Neutrophil (primary cell): Measurements from ENCODE around the gene JUND.
A peak's percentile ranks its signal among the peaks of the same experiment; 100 is the strongest.

Experiments
- H3K27ac ChIP-seq: fragments of 200-600 bp; sonication (generic); 2 replicates; pipeline ENCODE4 v1.5.1; 2016; ENCODE audit warnings: mild to moderate bottlenecking, moderate library complexity
- H3K27me3 ChIP-seq: fragments of 200-600 bp; sonication (generic); 2 replicates; pipeline ENCODE4 v1.6.0; 2016; ENCODE audit warnings: mild to moderate bottlenecking
- H3K36me3 ChIP-seq: fragments of 200-600 bp; sonication (generic); 2 replicates; pipeline ENCODE4 v1.5.1; 2017
- H3K4me1 ChIP-seq, 2 experiments: fragments of 200-600 bp in 1 of 2; sonication (generic) in 1 of 2; 1 replicate in 1 of 2; 2 replicates in 1 of 2; pipeline versions ENCODE4 v1.5.1 to v1.6.1; 2013 to 2016; ENCODE audit warnings: low read depth in 1 of 2, low read length in 1 of 2, mild to moderate bottlenecking in 1 of 2, moderate library complexity in 1 of 2; ENCODE audit not compliant: control insufficient read depth in 1 of 2, insufficient read depth in 1 of 2
- H3K4me3 ChIP-seq, 2 experiments: fragments of 200-600 bp in 1 of 2; sonication (generic) in 1 of 2; 1 replicate in 1 of 2; 2 replicates in 1 of 2; pipeline ENCODE4 v1.5.1; 2013 to 2016; ENCODE audit warnings: low read depth in 1 of 2, low read length in 1 of 2, mild to moderate bottlenecking in 1 of 2, moderate library complexity in 1 of 2
- H3K9me3 ChIP-seq: fragments of 200-600 bp; sonication (generic); 2 replicates; pipeline ENCODE4 v1.5.1; 2016
- TF ChIP-seq, protein P1 (sequence below): fragments of 200-600 bp; sonication (generic); IDR thresholded peaks from 2 replicates; pipeline ENCODE4 v1.5.1; 2016; ENCODE audit warnings: antibody characterized with exemption

The JUND gene

DNA sequence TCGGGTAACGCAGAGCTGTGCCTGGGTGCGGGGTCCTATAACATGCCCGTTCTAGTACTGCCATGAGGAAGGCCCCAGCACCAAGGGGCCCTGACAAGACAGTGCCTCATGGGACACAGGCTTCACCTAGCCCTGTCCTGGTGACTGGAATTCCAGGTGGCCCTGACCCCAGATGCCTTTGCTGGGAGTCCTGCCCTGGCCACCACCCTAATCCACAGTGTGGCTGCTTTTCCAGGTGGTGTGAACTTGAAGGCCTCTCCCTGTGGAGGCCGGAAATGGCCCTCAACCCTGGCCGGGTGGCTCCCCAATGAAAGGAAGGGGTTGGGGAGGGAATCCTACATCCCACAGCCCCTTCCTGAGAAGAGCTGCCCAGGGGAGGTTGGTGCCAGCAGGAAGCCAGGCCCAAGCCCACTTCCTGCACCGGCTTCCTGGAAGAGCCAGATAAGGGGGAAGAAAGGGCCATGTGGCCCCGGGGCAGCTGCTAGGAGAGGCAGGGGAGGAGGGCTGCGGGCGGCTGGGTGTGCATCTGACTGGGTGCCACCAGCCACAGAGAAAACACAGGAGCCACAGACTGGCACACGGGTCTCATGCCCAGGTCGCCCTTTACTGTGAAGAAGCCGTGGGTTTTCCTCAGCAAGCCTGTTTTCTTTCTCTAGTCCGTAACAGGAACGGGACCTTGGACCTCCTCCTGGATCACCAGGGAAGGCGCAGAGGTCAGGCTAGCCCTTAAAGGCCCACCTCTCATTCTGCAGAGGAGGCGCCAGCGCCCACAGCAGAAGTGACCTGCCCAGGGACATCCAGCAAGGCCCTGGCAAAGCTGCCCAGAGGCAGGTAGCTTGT, 36.8 kb upstream of the JUND start:
- no peaks in the 10 kb centered on the region for H3K9me3 ChIP-seq
- no peaks in the 10 kb centered on the region for H3K36me3 ChIP-seq
- H3K27me3 ChIP-seq: no peaks in the 10 kb centered on the region
- peaks cover 49% of the 10 kb centered on the region in 2 experiments for H3K4me1 ChIP-seq
- TF ChIP-seq, protein P1, sequence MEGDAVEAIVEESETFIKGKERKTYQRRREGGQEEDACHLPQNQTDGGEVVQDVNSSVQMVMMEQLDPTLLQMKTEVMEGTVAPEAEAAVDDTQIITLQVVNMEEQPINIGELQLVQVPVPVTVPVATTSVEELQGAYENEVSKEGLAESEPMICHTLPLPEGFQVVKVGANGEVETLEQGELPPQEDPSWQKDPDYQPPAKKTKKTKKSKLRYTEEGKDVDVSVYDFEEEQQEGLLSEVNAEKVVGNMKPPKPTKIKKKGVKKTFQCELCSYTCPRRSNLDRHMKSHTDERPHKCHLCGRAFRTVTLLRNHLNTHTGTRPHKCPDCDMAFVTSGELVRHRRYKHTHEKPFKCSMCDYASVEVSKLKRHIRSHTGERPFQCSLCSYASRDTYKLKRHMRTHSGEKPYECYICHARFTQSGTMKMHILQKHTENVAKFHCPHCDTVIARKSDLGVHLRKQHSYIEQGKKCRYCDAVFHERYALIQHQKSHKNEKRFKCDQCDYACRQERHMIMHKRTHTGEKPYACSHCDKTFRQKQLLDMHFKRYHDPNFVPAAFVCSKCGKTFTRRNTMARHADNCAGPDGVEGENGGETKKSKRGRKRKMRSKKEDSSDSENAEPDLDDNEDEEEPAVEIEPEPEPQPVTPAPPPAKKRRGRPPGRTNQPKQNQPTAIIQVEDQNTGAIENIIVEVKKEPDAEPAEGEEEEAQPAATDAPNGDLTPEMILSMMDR: no peak
- peak overlapping the region; percentile 81 for H3K27ac ChIP-seq
- H3K4me3 ChIP-seq: peak overlapping the region; percentile 6 to 38

DNA sequence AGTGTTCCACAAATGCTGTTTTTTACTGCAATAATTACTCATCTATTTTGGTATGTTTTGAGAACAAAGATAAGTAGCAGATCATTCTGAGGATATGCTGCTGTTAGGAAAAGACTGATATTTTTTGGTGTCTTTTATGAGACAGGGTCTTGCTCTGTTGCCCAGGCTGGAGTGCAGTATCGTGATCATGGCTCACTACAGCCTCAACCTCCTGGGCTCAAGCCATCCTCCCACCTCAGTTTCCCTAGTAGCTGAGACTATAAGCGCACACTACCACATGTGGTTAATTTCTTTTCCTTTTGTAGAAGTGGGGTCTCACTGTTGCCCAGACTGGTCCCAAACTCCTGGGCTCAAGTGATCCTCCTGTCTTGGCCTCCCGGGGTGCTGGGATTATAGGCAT, 32.0 kb upstream of the JUND start:
- Histone ChIP-seq H3K4me3 (no peak overlapping the region), H3K36me3 (peaks cover 17% of the 10 kb centered on the region), H3K9me3 (no peaks in the 10 kb centered on the region), H3K27me3 (no peaks in the 10 kb centered on the region), H3K27ac (no peak overlapping the region), H3K4me1 (peaks cover 10 to 17% of the 10 kb centered on the region in 2 experiments)
- TF ChIP-seq, protein P1: no peak

DNA sequence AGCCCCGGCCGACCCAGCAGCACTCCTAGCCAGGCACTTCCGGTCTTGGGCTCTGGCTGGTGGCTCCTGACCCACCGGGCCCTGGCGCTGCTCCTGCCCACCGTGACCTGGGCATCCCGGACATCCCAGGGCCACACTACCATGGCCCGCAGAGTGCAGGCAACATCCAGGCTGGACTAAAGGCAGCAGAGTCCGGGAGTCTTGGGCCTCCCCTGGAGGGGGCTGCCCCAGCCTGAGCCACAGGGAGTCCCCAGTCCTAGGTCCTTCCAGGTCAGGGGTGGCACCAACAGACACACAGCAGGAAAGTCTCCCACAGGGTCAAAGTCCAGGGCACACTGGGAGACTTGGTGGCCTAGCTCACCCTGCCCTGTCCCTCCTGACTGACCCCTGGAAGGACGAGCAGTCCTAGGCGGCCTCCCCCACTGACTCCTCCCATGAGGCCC, 30.7 kb upstream of the JUND start:
- Histone ChIP-seq H3K36me3 (peaks cover 17% of the 10 kb centered on the region), H3K9me3 (no peaks in the 10 kb centered on the region), H3K27me3 (no peaks in the 10 kb centered on the region), H3K4me1 (peaks cover 0 to 4% of the 10 kb centered on the region in 2 experiments), H3K4me3 (no peak overlapping the region), H3K27ac (no peak overlapping the region)
- TF ChIP-seq, protein P1: no peak

DNA sequence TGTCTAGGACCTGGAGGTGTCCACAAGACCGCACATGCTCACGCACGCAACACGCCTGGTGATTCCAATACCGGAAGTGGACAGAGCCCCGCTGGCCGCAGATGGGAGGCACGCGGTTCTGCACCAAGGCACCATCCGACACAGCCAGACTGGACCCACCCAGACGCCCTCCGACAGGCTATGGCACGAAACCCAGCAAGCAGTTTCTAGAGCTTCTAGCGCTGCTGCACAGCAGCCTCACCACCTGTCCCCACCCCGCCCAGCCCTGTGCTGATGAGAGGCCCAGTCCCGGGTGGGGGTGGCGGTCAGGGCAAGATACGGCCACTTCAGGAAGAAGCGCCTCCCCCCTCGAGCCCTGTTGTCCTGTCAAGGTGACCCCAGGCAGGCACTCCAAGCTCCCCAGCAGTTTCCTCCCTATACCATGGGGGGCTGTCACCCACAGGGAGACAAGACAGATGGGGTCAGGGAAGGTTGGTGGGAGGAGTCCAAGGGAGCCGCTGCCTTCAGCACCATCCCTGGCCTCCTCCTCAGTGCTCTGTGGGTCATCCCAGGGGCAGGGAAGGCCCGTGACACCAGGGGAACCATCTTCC, 30.2 kb upstream of the JUND start:
- Histone ChIP-seq H3K9me3 (no peaks in the 10 kb centered on the region), H3K27me3 (no peaks in the 10 kb centered on the region), H3K27ac (no peak overlapping the region), H3K4me1 (peaks cover 0 to under 1% of the 10 kb centered on the region in 2 experiments), H3K4me3 (no peak overlapping the region), H3K36me3 (peaks cover 17% of the 10 kb centered on the region)
- TF ChIP-seq, protein P1: no peak

DNA sequence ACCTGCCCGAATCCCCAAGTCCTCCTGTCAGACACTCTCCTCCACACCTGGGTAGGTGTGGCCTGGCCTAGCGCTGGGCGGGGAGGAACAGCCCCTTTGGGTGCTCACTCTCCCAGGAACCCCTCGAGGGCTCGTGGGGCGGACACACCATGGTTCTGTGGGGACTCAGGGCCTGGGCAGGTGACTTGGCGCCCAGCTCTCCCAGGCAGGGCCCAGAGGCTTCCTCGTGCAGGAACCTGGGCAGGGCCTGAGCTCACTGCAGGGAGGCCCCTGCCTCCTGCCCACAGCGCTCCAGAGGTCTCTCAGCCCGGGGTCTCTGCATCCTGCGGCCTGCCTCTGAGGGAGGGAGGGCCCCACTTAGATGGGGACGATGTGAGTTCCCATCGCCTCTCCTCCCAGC, 29.5 kb upstream of the JUND start:
- TF ChIP-seq, protein P1: no peak
- Histone ChIP-seq H3K9me3 (no peaks in the 10 kb centered on the region), H3K27me3 (no peaks in the 10 kb centered on the region), H3K4me3 (no peak overlapping the region), H3K27ac (no peak overlapping the region), H3K36me3 (peaks cover 17% of the 10 kb centered on the region), H3K4me1 (no peaks in the 10 kb centered on the region)
